Type B pancreatic cell (in vitro differentiated cells): ENCODE results near the gene PCDH15. TPM values are rescaled to one million over a fixed set of nuclear protein-coding genes. Genes with fewer than 3 reads are reported as not detected.

Source experiments
- DNase-seq: peaks from one replicate; pipeline ENCODE4 v3.0.0; 2021; ENCODE audit warnings: mixed read lengths; ENCODE audit not compliant: unreplicated experiment; ENCODE audit errors: extremely low spot score
- H3K27ac Mint-ChIP-seq: 2 replicates; pipeline ENCODE4 v1.8.0; 2021; ENCODE audit warnings: mild to moderate bottlenecking, mixed read lengths
- H3K27me3 Mint-ChIP-seq: 2 replicates; pipeline ENCODE4 v1.8.0; 2021; ENCODE audit warnings: mixed read lengths
- H3K36me3 Mint-ChIP-seq: 2 replicates; pipeline ENCODE4 v1.8.0; 2021; ENCODE audit warnings: mixed read lengths
- H3K4me1 Mint-ChIP-seq: one replicate; pipeline ENCODE4 v1.8.0; 2021; ENCODE audit warnings: mixed read lengths; ENCODE audit not compliant: unreplicated experiment
- H3K4me3 Mint-ChIP-seq: 2 replicates; pipeline ENCODE4 v1.8.0; 2021; ENCODE audit warnings: mild to moderate bottlenecking, mixed read lengths
- H3K9me3 Mint-ChIP-seq: 2 replicates; pipeline ENCODE4 v1.8.0; 2021; ENCODE audit warnings: mixed read lengths
- total RNA-seq: library from RNA; stranded (reverse); gene quantifications from 2 replicates; pipeline ENCODE4 v1.2.1, GENCODE V29; 2021; ENCODE audit warnings: low replicate concordance
- TF ChIP-seq, protein P1 (sequence below): fragments of 200-600 bp; sonication (generic); conservative IDR thresholded peaks from 2 replicates; pipeline ENCODE4 v1.5.0; 2021; ENCODE audit warnings: antibody characterized with exemption, mild to moderate bottlenecking

PCDH15 gene
- total RNA-seq, 1 donor from 2014 or later = 3.5 TPM

DNA sequence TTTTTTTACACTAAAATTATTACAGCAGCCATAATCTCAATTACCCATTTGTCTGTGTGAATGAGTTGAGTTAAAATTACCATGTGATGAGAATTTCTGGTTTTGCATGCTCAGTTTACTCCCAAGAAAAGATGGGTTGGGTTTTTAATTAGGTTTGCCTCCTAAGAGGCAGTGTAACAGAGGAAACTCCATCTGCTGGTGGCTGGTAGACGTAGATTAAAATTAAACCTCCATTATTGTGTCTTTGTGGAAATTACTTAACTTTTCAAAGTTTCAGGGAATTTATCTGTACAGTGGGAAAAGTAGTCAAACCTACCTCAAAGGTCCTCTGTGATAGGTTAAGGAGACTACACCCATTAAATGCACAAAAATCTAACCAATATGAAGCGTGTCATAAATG is 954.2 kb downstream of the PCDH15 start:
- TF ChIP-seq, protein P1, sequence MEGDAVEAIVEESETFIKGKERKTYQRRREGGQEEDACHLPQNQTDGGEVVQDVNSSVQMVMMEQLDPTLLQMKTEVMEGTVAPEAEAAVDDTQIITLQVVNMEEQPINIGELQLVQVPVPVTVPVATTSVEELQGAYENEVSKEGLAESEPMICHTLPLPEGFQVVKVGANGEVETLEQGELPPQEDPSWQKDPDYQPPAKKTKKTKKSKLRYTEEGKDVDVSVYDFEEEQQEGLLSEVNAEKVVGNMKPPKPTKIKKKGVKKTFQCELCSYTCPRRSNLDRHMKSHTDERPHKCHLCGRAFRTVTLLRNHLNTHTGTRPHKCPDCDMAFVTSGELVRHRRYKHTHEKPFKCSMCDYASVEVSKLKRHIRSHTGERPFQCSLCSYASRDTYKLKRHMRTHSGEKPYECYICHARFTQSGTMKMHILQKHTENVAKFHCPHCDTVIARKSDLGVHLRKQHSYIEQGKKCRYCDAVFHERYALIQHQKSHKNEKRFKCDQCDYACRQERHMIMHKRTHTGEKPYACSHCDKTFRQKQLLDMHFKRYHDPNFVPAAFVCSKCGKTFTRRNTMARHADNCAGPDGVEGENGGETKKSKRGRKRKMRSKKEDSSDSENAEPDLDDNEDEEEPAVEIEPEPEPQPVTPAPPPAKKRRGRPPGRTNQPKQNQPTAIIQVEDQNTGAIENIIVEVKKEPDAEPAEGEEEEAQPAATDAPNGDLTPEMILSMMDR = no peak
- H3K4me3 Mint-ChIP-seq = no peak overlapping the region
- no peaks in the 10 kb centered on the region for H3K36me3 Mint-ChIP-seq
- no peak for DNase-seq
- H3K27me3 Mint-ChIP-seq = no peaks in the 10 kb centered on the region
- H3K9me3 Mint-ChIP-seq = peaks cover 4% of the 10 kb centered on the region
- no peak overlapping the region for H3K27ac Mint-ChIP-seq
- H3K4me1 Mint-ChIP-seq = peaks cover 14% of the 10 kb centered on the region

DNA sequence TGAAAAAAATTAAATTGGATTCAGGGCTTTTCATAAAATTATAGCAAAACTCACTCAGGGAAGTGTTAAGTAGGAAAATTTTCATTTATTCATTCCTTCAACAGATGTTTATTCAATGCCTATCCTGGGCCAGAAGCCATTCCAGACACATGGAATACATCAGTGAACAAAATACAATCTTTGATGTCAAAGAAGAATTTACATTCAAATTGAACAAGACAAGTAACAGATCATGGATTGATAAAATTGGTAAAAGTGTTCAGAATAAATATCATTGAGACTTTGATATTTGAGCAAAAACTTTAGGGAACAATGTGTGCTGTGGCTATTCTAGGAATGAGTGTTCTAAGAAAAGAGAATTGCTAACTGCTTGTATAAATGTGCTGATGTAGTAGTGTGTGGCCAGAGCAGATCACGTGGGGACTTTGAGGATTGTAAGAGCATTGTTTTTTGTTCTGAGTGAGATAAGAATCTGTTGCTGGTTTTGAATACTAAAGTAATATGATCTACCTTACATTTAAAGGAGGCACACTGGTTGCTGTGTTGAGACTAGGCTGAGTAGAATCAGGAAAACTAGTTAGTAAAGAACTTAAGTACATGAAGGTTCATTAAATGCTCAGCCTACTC is 957.2 kb downstream of the PCDH15 start:
- H3K4me1 Mint-ChIP-seq = peaks cover 27% of the 10 kb centered on the region
- peak overlapping the region; percentile 8 for H3K4me3 Mint-ChIP-seq
- peaks cover 4% of the 10 kb centered on the region for H3K9me3 Mint-ChIP-seq
- TF ChIP-seq, protein P1 = no peak
- peak overlapping the region; percentile 37 for H3K27ac Mint-ChIP-seq
- H3K27me3 Mint-ChIP-seq = no peaks in the 10 kb centered on the region
- no peak for DNase-seq
- H3K36me3 Mint-ChIP-seq = no peaks in the 10 kb centered on the region

DNA sequence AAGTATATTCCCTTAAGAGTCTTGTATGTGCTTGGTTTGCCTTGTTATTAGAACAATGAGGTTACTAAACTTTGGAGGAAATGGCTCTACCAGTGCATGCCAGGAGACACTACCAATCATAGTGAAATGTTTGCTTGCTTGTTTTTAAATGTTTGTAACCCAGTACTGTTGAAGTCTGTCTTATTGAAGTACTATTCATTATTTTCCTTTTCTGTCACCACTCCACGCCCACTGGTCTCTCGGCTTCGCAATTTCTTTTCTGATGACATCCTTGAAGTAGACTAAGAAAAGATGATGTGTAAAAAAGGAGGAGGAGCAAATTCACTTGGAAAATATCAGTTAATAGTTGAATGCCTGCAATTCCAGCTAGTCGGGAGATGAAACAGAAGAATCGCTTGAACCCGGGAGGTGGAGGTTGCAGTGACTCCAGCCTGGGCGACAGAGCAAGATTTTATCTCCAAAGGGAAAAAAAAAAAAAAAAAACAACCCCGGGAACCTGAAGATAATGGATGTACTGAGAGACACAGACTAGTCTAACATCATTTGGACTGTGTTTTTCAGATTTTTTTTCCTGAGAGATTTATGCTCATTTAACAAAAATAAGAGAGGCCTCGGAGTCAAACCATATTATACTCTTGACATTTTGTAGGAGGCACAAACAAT is 959.4 kb downstream of the PCDH15 start:
- TF ChIP-seq, protein P1 = no peak
- Mint-ChIP-seq H3K4me3 (peak overlapping the region; percentile 63), H3K27me3 (no peaks in the 10 kb centered on the region), H3K4me1 (peaks cover 27% of the 10 kb centered on the region), H3K9me3 (peaks cover 4% of the 10 kb centered on the region), H3K27ac (peak overlapping the region; percentile 37), H3K36me3 (peaks cover 1% of the 10 kb centered on the region)
- DNase-seq = no peak

DNA sequence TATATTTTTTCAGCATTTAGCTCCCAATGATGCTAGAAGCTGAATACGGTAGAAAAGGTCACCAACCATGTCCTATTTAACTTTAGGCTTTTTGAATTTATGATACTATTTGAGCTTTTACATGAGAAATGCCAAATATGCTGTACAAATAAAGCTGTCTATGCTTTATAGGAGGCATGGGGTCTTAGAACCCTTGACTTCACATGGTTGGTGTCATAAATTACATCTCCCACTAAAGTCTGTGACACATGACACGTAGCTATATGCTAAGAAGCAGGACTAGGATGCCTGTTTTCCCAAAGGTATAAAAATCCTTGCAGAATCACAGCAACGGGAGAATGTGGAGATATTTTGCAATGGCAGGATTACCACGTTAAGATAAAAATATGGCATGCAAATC is 960.4 kb downstream of the PCDH15 start:
- H3K27me3 Mint-ChIP-seq = no peaks in the 10 kb centered on the region
- H3K36me3 Mint-ChIP-seq = peaks cover 3% of the 10 kb centered on the region
- no peak overlapping the region for H3K27ac Mint-ChIP-seq
- H3K4me1 Mint-ChIP-seq = peaks cover 27% of the 10 kb centered on the region
- no peak overlapping the region for H3K4me3 Mint-ChIP-seq
- TF ChIP-seq, protein P1 = no peak
- no peak for DNase-seq
- peaks cover 4% of the 10 kb centered on the region for H3K9me3 Mint-ChIP-seq

DNA sequence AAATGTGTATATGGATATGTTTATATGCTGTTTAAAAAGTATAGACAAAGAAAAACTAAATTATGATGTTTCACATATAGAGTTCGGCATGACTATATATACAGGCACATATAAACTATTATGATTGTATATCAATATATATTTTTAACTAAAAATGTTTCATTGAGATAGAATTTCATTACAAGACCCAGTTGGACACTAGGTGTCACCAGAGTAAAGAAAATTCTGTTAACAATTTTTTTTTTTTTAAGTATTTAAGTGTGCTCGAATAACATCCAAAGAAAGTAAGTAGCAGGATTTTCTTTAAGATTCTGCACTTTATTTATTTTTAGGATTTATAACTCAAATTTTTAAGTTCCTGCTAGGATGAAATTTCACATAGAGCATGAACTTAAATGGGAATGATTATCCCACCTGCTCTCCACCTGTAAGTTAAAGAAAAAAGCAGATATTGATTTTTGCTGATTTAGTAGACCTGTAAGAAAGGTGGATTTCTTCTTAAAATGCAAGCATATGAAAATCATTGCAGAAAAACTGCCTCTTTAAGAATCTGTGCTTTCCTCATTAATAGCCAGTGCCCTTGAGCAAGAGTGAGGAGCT is 961.5 kb downstream of the PCDH15 start:
- TF ChIP-seq, protein P1 = peak; percentile 80
- DNase-seq = no peak
- peaks cover 27% of the 10 kb centered on the region for H3K4me1 Mint-ChIP-seq
- no peaks in the 10 kb centered on the region for H3K27me3 Mint-ChIP-seq
- H3K27ac Mint-ChIP-seq = no peak overlapping the region
- H3K4me3 Mint-ChIP-seq = no peak overlapping the region
- peaks cover 4% of the 10 kb centered on the region for H3K9me3 Mint-ChIP-seq
- H3K36me3 Mint-ChIP-seq = peaks cover 3% of the 10 kb centered on the region
